ENCODE measurements around the gene SC5D.

GRCh38 chr11:121334973-121335710 lies 42.6 kb downstream of the SC5D start:
- TF ChIP-seq CTCF (conservative IDR thresholded peaks at IDR 0.05; ENCODE audit: low read depth, low read length) (no peak), POLR2A (IDR thresholded peaks at IDR 0.05; ENCODE audit: low read depth, low read length) (no peak), RFX5 (IDR thresholded peaks at IDR 0.05; ENCODE audit: low read depth, low read length) (no peak), USF2 (IDR thresholded peaks at IDR 0.05; ENCODE audit: low read depth, low read length) (no peak), SMC3 (IDR thresholded peaks at IDR 0.05; ENCODE audit: low read depth, low read length) (no peak)
